Adipocyte (in vitro differentiated cells): Measurements from ENCODE around the gene GPX7.

Experiments
- DNase-seq: peaks from one replicate; pipeline ENCODE4 v3.0.0-alpha.2; 2015; ENCODE audit warnings: low read depth
- H3K27me3 ChIP-seq: replicated peaks from 2 replicates; pipeline ENCODE4 v1.7.0; 2013; ENCODE audit warnings: mild to moderate bottlenecking, low read length, moderate library complexity; ENCODE audit not compliant: control insufficient read depth, insufficient read depth
- H3K36me3 ChIP-seq: 2 replicates; pipeline ENCODE4 v1.7.0; 2013; ENCODE audit warnings: low read length, mild to moderate bottlenecking, moderate library complexity; ENCODE audit not compliant: control insufficient read depth, insufficient read depth, severe bottlenecking
- H3K4me1 ChIP-seq: 2 replicates; pipeline ENCODE4 v1.7.0; 2013; ENCODE audit warnings: mild to moderate bottlenecking, low read length, moderate library complexity; ENCODE audit not compliant: control insufficient read depth, insufficient read depth
- H3K4me3 ChIP-seq: 2 replicates; pipeline ENCODE4 v1.7.0; 2013; ENCODE audit warnings: mild to moderate bottlenecking, low read length, moderate library complexity
- H3K9ac ChIP-seq: 2 replicates; pipeline ENCODE4 v1.7.0; 2013; ENCODE audit warnings: mild to moderate bottlenecking, low read length, moderate library complexity
- H3K9me3 ChIP-seq: 2 replicates; pipeline ENCODE4 v1.7.0; 2013; ENCODE audit warnings: mild to moderate bottlenecking, low read length, moderate library complexity; ENCODE audit not compliant: control insufficient read depth

GPX7 gene

DNA sequence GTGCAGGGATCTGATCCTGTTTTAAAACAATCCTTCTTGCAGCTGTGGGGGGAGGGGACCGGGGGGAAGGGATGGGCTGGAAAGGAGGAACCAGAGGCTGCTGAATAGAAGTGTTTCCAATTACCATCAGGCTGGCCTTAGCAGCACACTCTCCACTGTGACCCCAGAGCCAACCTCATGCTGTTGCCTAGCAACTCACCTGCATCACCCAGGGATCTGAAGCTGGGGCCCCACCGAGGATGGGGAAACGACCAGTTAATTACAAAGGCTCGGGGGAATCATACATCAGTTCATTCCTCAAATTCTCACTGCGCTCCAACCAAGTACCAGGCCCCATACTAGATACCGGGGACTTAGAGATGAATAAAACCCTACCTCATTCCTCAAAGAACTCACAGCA lies 11.9 kb upstream of the GPX7 start:
- no peaks in the 10 kb centered on the region for H3K36me3 ChIP-seq
- no peak for DNase-seq
- no peak overlapping the region for H3K4me3 ChIP-seq

DNA sequence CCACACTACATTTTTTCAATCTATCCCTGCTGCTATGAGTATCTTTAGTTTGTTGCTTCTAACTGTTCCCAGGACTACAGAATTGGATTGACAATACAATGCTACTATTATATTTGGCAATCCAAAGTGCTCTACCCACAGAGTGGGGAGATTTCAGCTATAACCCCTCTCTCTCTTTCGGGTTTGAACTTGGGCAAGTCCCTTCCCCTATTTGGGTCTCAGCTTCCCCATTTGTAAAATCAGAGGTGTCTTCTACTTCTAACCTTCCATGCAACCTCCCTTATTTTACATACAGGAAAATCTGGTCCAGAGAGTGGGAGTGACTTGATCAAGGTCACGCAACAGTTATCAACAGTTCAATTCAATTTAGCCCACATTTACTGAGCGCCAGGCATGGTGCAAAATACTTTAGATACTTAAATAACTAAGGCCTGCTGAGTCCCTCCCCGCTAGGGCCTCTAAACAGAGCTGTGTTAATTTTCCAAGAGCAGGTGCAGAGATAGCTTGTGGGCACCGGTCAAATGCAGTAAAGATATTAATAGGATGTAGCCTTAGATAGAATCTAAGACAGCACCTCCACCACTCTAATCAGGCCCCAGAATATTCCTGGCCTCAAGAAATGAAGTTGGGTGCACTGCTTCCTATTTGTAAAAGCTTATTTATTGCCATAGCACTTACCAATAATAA lies 9.4 kb upstream of the GPX7 start:
- no peaks in the 10 kb centered on the region for H3K36me3 ChIP-seq
- no peaks in the 10 kb centered on the region for H3K9me3 ChIP-seq
- peaks cover 17% of the 10 kb centered on the region for H3K27me3 ChIP-seq
- H3K4me3 ChIP-seq, result no peak overlapping the region
- no peak for DNase-seq
- H3K9ac ChIP-seq, result no peak overlapping the region
- no peaks in the 10 kb centered on the region for H3K4me1 ChIP-seq

More for the DNA sequence above, 11.9 kb upstream of the GPX7 start:
- H3K27me3 ChIP-seq, result peaks cover 17% of the 10 kb centered on the region
- no peak overlapping the region for H3K9ac ChIP-seq
- H3K4me1 ChIP-seq, result no peaks in the 10 kb centered on the region
- H3K9me3 ChIP-seq, result no peaks in the 10 kb centered on the region

DNA sequence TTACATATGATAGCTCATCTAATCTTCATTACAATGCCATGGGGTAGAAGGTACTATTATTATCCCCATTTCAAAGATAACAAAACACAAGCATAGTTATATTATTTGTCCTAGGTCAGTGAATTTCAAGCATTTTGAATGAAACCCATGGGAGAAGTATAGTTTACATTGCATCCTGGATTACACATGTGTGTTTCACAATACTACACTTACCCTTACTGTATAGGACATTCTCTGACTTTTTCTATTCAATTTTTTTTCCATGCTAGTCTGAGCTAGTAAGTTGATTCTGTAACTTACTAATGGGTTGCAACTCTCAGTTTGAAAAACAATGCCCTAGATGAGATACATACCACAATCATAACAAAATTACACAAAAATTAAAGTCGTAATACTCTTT lies 8.7 kb upstream of the GPX7 start:
- peak; percentile 55 for DNase-seq
- H3K9me3 ChIP-seq, result no peaks in the 10 kb centered on the region
- no peak overlapping the region for H3K4me3 ChIP-seq
- peaks cover 17% of the 10 kb centered on the region for H3K27me3 ChIP-seq
- no peaks in the 10 kb centered on the region for H3K36me3 ChIP-seq
- no peak overlapping the region for H3K9ac ChIP-seq
- H3K4me1 ChIP-seq, result no peaks in the 10 kb centered on the region

DNA sequence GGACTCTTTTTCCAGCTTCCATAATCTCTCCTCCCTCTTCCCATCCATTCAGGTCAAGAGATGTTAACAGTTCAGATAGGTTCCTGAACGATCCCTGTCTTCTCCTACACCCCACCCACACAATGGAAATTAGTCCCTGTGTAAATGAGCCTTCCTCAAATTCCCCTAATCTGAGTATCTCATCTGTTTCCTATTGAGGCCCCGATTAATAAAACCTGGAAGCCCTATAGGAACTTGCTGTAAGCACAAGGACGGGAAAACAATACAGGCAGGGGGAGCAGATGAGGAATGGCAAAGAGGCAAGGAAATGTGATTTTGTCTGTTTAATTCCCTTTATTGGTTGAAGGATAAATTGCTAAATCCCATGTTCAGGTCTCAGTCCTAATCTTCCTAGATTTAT lies 7.1 kb upstream of the GPX7 start:
- no peak for DNase-seq
- H3K9ac ChIP-seq, result no peak overlapping the region

DNA sequence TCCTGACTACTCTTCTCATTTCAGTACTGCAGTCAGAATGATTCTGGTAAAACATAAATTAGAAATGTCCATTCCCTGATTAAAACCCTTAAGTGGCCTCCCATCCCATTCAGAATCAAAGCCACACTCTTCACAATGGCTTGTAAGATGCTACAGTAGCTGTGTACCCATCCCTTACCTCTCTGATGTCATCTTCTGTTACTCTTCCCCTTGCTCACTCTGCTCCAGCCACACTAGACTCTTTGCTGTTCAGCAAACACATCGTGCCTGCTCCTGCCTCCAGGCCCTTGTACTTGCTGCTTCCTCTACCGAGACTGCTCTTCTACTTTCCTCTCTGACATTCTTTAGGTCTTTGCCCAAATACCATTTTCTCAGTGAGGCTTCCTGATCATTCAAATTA lies 4.3 kb upstream of the GPX7 start:
- Histone ChIP-seq H3K4me1 (peaks cover 15% of the 10 kb centered on the region), H3K36me3 (no peaks in the 10 kb centered on the region), H3K9ac (no peak overlapping the region), H3K9me3 (no peaks in the 10 kb centered on the region), H3K27me3 (peaks cover 7% of the 10 kb centered on the region), H3K4me3 (no peak overlapping the region)
- DNase-seq, result no peak

More for the DNA sequence above, 7.1 kb upstream of the GPX7 start:
- H3K27me3 ChIP-seq, result peaks cover 7% of the 10 kb centered on the region
- no peaks in the 10 kb centered on the region for H3K4me1 ChIP-seq
- H3K9me3 ChIP-seq, result no peaks in the 10 kb centered on the region
- no peak overlapping the region for H3K4me3 ChIP-seq
- no peaks in the 10 kb centered on the region for H3K36me3 ChIP-seq

DNA sequence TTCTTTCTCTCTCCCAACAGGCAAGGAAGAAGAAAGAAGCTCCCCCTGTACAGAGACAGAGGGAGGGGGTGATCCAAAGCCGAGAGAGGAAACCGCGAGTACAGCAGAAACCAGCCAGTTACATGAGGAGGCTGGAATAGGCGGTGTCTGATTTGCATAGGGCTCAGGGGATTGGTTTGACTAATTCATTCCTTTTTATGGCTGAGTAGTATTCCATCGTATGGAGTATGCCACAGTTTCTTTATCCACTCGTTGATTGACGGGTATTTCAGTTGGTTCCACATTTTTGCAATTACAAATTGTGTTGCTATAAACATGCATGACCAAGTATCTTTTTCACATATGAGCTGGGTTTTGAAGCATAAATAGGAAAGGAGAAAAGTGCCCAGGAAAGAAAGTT lies 3.4 kb upstream of the GPX7 start:
- no peaks in the 10 kb centered on the region for H3K36me3 ChIP-seq
- no peak overlapping the region for H3K4me3 ChIP-seq
- no peaks in the 10 kb centered on the region for H3K9me3 ChIP-seq
- DNase-seq, result no peak
- no peak overlapping the region for H3K9ac ChIP-seq
- peaks cover 18% of the 10 kb centered on the region for H3K4me1 ChIP-seq
- peaks cover 7% of the 10 kb centered on the region for H3K27me3 ChIP-seq

DNA sequence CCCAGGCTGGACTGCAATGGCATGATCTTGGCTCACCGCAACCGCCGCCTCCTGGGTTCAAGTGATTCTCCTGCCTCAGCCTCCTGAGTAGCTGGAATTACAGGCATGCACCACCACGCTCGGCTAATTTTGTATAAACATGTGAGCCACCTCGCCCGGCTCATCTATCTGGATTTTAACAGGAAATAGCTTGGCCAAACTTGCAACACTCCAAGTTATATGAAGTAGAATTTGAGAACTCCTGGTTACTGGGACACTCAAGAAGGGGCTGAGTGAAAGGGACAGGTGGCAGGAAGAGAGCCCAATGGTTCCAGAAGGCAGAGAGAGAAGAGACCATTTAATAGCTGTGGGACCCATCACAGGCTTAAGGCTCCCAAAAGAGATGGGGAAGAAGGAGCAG lies 2.9 kb upstream of the GPX7 start:
- no peak overlapping the region for H3K4me3 ChIP-seq
- peaks cover 23% of the 10 kb centered on the region for H3K4me1 ChIP-seq
- no peaks in the 10 kb centered on the region for H3K36me3 ChIP-seq
- DNase-seq, result no peak
- H3K9ac ChIP-seq, result no peak overlapping the region
- peaks cover 7% of the 10 kb centered on the region for H3K27me3 ChIP-seq
- H3K9me3 ChIP-seq, result no peaks in the 10 kb centered on the region

DNA sequence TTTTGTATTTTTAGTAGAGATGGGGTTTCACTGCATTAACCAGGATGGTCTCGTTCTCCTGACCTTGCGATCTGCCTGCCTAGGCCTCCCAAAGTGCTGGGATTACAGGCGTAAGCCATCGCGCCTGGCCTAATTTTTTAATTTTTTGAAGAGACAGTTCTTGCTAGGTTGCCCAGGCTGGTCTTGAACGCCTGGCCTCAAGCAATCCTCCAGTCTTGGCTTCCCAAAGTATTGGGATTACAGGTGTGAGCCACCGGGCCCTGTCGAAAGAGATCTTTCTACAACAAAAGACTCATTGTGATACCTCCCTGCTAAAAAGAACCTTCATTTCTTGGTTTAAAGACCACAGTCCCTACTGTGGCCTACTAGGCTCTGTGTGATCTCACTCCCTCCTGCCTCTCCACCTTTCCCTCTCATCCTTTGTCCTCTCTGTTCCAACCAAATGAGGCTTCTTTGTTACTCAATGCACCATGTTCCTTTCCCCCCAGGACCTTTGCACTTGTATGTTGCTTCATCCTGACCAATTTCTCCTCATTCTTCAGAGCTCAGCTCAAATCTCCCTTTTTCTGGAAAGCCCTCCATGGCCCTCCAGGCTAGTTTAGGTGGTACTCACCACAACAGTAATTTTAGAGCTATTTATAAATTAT lies 1.5 kb upstream of the GPX7 start:
- Histone ChIP-seq H3K9me3 (no peaks in the 10 kb centered on the region), H3K9ac (no peak overlapping the region), H3K36me3 (no peaks in the 10 kb centered on the region), H3K4me3 (no peak overlapping the region), H3K4me1 (peaks cover 23% of the 10 kb centered on the region), H3K27me3 (no peaks in the 10 kb centered on the region)
- no peak for DNase-seq

DNA sequence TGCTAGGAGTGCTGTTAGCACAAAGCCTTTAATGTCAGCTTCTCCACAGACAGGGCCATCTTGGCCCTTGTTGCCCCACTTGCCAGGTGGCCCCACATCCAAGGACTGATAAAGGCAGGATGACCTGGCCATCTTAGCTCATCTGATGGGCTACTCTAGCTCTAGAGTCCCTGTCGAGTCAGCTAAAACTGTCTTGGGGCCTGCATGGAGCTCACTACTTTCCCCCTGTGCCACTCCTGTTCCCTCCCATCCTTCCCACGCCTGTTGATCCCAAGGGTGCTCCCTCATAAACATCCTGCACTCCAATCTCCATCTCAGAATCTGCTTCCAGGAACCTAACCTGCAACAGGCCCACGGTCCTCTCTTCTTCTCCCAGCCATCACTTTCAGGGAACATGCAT lies 652 bp upstream of the GPX7 start:
- H3K4me3 ChIP-seq, result peak overlapping the region; percentile 78
- no peaks in the 10 kb centered on the region for H3K27me3 ChIP-seq
- peaks cover 4% of the 10 kb centered on the region for H3K36me3 ChIP-seq
- H3K9me3 ChIP-seq, result no peaks in the 10 kb centered on the region
- DNase-seq, result no peak
- peak overlapping the region; percentile 82 for H3K9ac ChIP-seq
- H3K4me1 ChIP-seq, result peaks cover 23% of the 10 kb centered on the region

DNA sequence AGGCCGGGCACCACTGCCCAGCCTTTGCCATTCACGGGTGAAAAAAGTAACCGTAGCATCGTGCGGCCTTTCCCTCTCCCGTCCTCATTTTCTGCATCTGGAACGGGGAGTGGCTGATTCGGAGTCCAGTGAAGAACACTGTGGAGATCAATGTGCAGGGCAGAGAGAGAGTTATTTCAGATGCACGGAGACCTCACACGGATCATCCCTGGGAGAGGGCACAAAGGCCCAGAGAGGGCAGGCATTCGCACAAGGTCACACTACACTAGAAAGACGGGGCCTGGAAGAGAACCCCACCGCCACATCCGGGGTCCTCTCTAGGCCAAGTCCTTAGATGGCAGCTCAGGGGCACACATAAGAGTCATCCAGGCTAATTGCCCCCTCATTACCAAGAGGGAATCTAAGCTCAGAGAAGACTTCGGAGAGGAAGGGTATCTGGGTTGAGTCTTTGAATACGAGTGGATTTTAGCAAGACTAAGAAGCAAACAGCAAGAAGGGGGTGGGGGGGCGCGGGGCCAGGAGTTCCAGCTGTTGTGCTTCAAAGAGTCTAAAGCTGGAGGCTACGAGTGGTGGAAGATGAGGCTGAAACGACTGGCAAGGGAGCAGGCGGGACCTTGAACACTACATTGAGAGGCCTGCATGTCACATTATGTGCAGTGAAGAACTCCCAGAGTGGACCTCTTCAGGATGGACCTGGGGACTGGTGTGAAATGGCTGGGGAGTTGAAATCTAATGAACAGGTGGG lies 857 bp downstream of the GPX7 start:
- H3K4me1 ChIP-seq, result peaks cover 23% of the 10 kb centered on the region
- no peaks in the 10 kb centered on the region for H3K27me3 ChIP-seq
- peaks cover 14% of the 10 kb centered on the region for H3K36me3 ChIP-seq
- no peak for DNase-seq
- H3K4me3 ChIP-seq, result peak overlapping the region; percentile 78
- H3K9me3 ChIP-seq, result no peaks in the 10 kb centered on the region
- peak overlapping the region; percentile 82 for H3K9ac ChIP-seq

DNA sequence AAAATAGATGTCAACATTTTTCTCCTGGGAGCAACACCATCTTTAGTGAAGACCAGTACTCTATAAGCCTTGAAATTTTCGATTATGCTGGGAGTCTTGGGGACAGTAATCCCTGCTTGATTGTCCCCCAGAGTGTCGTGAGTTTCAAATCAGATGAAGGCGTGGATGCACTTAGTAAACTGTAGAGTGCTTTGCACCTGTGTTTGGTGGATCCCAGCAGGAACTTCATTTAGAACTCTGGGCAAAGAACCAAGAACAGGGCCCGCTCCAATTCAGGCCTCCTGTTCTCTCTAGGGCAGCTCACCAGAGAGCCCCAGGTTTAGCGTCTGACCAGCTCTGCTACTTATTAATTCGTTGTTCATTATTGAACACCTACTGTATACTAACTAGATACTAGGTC lies 1.5 kb downstream of the GPX7 start:
- Histone ChIP-seq H3K27me3 (no peaks in the 10 kb centered on the region), H3K36me3 (peaks cover 20% of the 10 kb centered on the region), H3K9ac (no peak overlapping the region), H3K4me3 (peak overlapping the region; percentile 78), H3K4me1 (peaks cover 23% of the 10 kb centered on the region), H3K9me3 (no peaks in the 10 kb centered on the region)
- no peak for DNase-seq
